HG03039 (cell line): ENCODE data around the gene DUS2.
A peak's percentile ranks its signal among the peaks of the same experiment; 100 is the strongest.

ENCODE experiments used
- ATAC-seq: cut with Tn5 transposase; IDR thresholded peaks from one replicate; pipeline ENCODE4 v1.9.1; 2021; ENCODE audit warnings: mild to moderate bottlenecking, moderate library complexity; ENCODE audit not compliant: unreplicated experiment

DUS2 gene

GRCh38 chr16:68040506-68041288 is 17.6 kb downstream of the DUS2 start:
- peak; percentile 82 for ATAC-seq

GRCh38 chr16:68041783-68042182 is 18.7 kb downstream of the DUS2 start:
- ATAC-seq: no peak

- ATAC-seq: no peak
Observed at GRCh38 chr16:68046106-68046505, 23.0 kb downstream of the DUS2 start.

- no peak for ATAC-seq
Observed at GRCh38 chr16:68047987-68048386, 24.9 kb downstream of the DUS2 start.

- no peak for ATAC-seq
Observed at GRCh38 chr16:68049449-68049848, 26.4 kb downstream of the DUS2 start.

GRCh38 chr16:68055395-68055794 is 32.3 kb downstream of the DUS2 start:
- no peak for ATAC-seq

GRCh38 chr16:68059804-68060203 is 36.7 kb downstream of the DUS2 start:
- ATAC-seq: no peak

- ATAC-seq: no peak
Observed at GRCh38 chr16:68061396-68061795, 38.3 kb downstream of the DUS2 start.

- no peak for ATAC-seq
Observed at GRCh38 chr16:68062910-68063393, 39.9 kb downstream of the DUS2 start.

- no peak for ATAC-seq
Observed at GRCh38 chr16:68064791-68065365, 41.8 kb downstream of the DUS2 start.

GRCh38 chr16:68065716-68066305 is 42.7 kb downstream of the DUS2 start:
- no peak for ATAC-seq

GRCh38 chr16:68066763-68067162 is 43.7 kb downstream of the DUS2 start:
- no peak for ATAC-seq

GRCh38 chr16:68068926-68069325 is 45.8 kb downstream of the DUS2 start:
- no peak for ATAC-seq

GRCh38 chr16:68069511-68070248 is 46.6 kb downstream of the DUS2 start:
- ATAC-seq: no peak

- ATAC-seq: no peak
Observed at GRCh38 chr16:68070249-68070730, 47.2 kb downstream of the DUS2 start.

GRCh38 chr16:68070806-68071517 is 47.9 kb downstream of the DUS2 start:
- no peak for ATAC-seq

- no peak for ATAC-seq
Observed at GRCh38 chr16:68071518-68071901, 48.4 kb downstream of the DUS2 start.

- ATAC-seq: no peak
Observed at GRCh38 chr16:68072038-68072695, 49.1 kb downstream of the DUS2 start.

- no peak for ATAC-seq
Observed at GRCh38 chr16:68073902-68074760, 51.0 kb downstream of the DUS2 start.
